Measurements from ENCODE around the gene SLC9B1. TPM values are rescaled to one million over a fixed set of nuclear protein-coding genes. Genes with fewer than 3 reads are reported as not detected.

The SLC9B1 gene
- total RNA-seq, 2 experiments from 2014 or later: 2.2 to 2.5 TPM

DNA sequence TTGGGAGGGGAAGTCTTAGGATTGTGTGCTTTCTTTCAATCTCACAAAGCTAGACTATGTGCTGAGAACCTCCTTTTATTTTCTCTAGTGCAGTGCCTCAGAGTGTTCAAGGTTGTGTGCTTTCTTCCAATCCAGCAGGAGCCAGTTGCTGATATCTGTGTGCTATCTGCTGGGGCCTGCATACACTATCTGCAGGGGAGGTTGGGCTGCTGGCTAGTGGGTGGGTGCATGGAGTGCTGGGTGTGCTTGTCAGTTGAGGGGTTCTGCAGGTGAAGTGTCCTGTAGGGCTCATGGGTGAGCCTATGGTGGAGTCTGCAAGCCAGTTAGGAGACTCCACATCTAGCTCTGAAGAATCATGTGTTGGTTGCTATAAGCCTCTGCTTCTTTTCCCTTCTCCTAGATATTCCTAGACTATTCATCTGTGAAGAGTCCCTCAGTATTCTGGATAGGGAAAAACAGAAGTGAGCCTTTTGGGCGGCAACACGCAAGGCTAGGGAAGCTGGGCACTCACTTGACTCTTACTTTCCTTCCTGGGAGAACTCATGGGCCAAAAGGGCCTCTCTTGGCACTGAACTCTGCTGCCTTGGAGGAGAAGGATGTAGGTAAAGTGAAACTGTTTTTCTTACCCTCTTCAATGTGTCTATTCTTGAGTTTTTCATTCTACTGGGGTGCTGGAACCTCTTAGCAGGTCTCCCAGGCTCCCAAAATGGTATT lies 158.7 kb downstream of the SLC9B1 start:
- POLR2A ChIA-PET: interaction anchor here (0.9 to 1.4 kb wide), 2 partner anchors 8 to 33 kb away, joined by 5 read pairs; partner anchors contain the start of gene UBE2D3
- Mint-ChIP-seq H3K4me1 (peaks cover 19% of the 10 kb centered on the region), H3K9me3 (peaks cover 18% of the 10 kb centered on the region), H3K4me3 (no peak overlapping the region), H3K27me3 (no peaks in the 10 kb centered on the region), H3K36me3 (peaks cover 66% of the 10 kb centered on the region), H3K27ac (no peak overlapping the region)
- ATAC-seq (ENCODE audit: low read depth) (no peak), DNase-seq (no peak)

- DNase-seq (no peak), ATAC-seq (ENCODE audit: low read depth) (no peak)
- Mint-ChIP-seq H3K4me3 (no peak overlapping the region), H3K9me3 (peaks cover 18% of the 10 kb centered on the region), H3K27me3 (no peaks in the 10 kb centered on the region), H3K36me3 (peaks cover 50% of the 10 kb centered on the region), H3K4me1 (peaks cover 6% of the 10 kb centered on the region), H3K27ac (peak overlapping the region; percentile 65)
- POLR2A ChIA-PET: interaction anchor here (1.4 kb wide), 1 partner anchor 31 kb away, joined by 5 read pairs; the partner anchor contains the start of gene UBE2D3
These were observed 160.6 kb downstream of the SLC9B1 start for GRCh38 chr4:102858828-102859464.

Other genes starting within 250 kb of the SLC9B1 start
- gene UBE2D3, start 192.2 kb downstream of the SLC9B1 start, total RNA-seq: 100 to 1,000 TPM; 376 to 380 TPM
- 10 to 100 TPM; 25.2 to 28.5 TPM for gene CISD2, start 150.7 kb downstream of the SLC9B1 start, total RNA-seq
- gene SLC9B2, start 57.1 kb upstream of the SLC9B1 start, total RNA-seq: 10 to 100 TPM; 18.2 to 19.7 TPM
- gene BDH2, start 80.1 kb upstream of the SLC9B1 start, total RNA-seq: 10 to 100 TPM; 22.0 to 22.2 TPM
- gene CENPE, start 178.6 kb upstream of the SLC9B1 start, total RNA-seq: 10 to 100 TPM; 44.7 to 51.4 TPM